HG03045 (cell line): ENCODE data around the gene AKR7A3.
"Not testable (repeated sequence)": the region's sequence is repeated elsewhere in the genome, so short reads cannot be mapped to it uniquely, and the experiment has no call there.

Experiments used
- ATAC-seq: cut with Tn5 transposase; IDR thresholded peaks from one replicate; pipeline ENCODE4 v1.9.1; 2021; ENCODE audit warnings: mild to moderate bottlenecking, moderate library complexity; ENCODE audit not compliant: unreplicated experiment

Gene AKR7A3

GRCh38 chr1:19288324-19289241 lies at the start of gene AKR7A3:
Gene AKR7A3, minus strand, starts transcription at chr1:19288770. Its CDS starts 61 bp downstream, at chr1:19288709.
- not testable (repeated sequence) for ATAC-seq

DNA sequence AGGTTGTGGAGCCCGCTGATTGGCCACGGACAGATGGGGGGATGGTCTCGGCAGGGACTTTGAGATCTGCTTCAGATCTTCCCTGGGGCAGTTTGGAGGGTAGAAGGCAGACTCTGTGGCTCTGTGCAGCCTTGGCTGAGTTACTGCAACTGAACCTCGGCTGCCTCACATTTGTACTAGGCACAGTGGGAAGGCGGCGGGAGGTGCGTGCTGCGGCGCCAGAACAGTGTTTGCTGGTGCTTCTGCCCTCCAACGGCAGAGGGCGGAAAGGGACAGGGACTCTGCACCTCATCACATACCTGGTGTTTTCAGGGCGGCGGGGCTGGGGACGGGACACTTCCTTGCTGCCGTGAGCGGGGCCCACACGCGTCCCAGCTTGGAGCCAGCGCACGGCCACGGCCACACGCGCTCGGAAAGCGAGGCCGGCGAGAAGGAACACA lies 49.8 kb upstream of the AKR7A3 start:
- ATAC-seq, result no peak

- no peak for ATAC-seq
These were observed 48.7 kb upstream of the AKR7A3 start for GRCh38 chr1:19337289-19337688.

DNA sequence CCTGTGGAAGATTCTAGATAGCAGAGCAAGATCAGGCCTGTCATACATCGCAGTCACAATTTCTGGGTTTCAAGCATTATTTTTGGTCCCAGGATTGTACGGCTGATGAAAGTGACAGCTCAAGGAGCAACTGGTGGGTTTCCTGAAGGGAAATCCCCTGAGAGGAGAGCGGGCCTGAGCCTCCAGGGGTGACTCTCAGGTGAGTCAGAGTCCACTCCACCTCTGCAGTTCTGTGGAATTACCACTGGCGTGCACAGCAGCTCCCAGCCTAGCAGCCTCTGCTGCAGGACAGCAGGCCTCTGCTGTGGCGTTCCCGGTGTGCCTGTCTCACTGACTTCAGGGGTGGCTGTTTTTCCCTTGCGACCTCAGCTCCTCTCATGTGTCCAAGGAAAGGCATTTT lies 48.0 kb upstream of the AKR7A3 start:
- no peak for ATAC-seq

DNA sequence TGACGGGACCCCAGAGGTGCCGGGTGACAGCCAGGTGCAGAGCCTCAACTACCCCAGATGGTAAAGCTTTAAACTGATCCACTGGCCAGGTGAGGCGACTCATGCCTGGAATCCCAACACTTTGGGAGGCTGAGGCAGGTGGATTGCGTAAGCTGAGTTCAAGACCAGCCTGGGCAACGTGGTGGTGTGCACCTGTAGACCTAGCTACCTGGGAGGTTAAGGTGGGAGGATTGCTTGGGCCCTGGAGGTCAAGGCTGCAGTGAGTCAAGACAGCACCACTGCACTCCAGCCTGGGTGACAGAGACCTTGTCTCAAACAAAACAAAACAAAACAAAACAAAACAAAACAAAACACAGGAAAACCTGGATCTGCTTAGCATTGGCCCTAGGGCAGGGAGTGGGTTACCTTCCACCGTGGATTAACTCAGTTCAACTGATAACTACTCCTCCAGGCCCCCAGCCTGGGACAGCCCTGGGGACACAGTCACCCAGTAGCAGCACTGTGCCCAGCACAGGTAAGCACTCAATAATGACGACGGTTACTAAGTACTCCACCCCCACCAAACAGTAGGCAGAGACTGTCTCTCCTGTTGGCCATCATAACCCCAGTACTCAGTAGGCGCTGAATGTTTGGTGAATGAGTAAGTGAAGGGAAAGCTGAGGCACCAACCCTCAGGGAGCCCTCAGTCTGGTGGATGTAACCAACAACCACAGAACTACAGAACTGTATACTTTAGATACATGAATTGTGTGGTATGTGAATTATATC lies 45.2 kb upstream of the AKR7A3 start:
- ATAC-seq, result no peak

DNA sequence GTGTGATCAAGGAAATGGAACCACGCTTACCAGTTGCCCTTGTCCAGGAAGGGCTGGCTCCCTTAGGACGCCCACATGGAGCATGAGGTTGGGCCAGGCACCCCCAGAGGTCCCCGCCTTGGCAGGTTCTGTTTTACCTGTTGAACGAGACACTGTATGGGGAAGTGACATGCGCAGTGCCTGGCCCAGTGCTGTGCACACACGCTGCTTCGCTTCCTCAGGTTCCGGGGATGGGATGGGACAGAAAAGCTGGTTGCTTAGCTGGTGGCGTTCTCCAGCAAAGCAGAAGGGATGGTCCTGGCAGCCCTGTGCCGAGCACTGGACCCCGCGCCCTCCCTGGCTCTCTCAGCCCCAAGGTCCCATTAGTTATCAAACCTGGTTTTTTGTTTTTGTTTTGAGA lies 44.3 kb upstream of the AKR7A3 start:
- ATAC-seq, result no peak

DNA sequence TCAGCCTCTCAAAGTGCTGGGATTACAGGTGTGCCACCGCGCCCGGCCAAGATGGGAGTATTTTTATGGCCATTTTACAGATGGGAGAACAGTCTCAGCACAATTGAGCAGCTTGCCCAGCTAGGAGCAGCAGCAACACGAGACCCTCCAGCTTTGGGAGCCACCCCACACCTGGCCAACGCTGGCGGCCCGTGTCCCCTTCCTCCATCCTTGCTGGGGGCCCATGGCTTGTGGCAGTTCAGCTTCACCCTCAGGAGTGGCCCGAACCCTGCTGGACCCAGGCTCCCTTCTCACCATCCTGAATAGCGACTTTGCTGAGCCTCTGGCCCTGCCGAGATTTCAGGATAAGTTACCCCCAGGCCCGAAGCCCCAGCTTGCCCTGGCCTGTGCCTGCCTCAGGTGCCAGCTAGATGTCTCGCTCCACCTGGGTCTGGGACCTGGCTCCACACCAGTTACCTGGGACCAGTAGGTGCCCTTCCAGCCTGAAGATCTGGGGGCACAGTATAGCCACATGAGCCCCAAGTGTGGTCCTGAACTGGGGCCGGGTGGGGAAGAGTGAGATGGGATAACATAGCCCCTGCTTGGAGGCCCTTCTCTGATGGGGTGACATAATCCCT lies 42.8 kb upstream of the AKR7A3 start:
- ATAC-seq, result no peak

GRCh38 chr1:19330449-19331135 lies 42.0 kb upstream of the AKR7A3 start:
- no peak for ATAC-seq

DNA sequence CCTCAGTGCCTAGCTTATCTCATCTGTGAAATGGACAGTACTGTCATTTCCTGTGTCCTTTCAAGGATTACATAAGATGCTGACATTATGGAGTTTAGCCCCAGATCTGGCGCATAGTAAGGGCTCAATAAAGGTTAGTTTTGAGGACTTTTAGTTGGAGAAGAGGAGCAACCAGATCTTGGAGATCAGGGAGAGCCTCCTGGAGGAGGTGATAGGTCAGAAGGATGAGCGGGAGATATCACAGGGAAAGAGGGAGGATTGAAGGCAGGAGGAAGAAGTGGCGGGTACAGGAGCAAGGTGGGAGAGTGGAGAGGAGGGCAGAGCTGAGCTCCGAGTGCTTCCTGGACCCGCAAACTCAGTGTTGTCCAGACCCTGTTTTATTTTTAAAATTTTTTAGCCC lies 41.0 kb upstream of the AKR7A3 start:
- no peak for ATAC-seq

GRCh38 chr1:19329188-19329587 lies 40.6 kb upstream of the AKR7A3 start:
- no peak for ATAC-seq

DNA sequence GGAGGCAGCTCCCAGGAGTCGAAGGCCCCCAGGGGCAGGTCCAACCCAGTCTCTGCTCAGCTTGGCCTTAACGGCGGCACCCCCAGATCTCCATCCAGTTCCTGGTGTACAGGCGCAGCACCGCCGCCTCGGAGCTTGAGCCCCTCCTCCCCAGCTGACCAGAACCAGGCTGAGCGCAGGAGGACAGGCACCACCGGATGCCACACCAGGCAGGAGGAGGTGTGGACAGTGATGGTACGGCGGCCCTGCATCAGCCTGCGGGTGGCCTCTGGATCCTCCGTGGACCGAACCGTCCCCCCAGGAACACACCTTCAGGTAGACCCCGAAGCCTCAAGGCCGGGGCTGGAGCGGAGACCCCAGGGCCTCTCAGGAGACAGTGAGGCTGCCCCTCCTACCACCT lies 39.9 kb upstream of the AKR7A3 start:
- no peak for ATAC-seq

- no peak for ATAC-seq
These were observed 39.2 kb upstream of the AKR7A3 start for GRCh38 chr1:19327736-19328135.

DNA sequence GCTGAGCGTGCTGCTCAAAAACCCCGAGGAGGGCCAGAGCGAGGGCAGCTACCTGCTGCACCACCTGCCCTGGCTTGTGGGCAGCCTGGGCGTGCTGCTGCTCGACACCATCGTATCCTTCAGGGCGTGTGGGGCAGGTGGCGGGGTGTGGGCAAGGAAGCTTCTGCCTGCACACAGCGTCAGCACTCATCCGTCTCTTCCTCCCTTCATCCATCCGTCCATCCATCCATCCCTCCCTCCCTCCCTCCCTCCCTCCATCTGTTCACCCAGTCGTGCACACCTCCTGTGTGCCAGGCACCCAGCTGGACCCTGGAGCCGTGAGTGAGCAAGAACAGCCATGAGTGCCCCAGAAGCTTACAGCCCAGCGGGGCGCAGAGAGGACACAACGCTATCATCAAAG lies 38.7 kb upstream of the AKR7A3 start:
- no peak for ATAC-seq

- ATAC-seq, result no peak
These were observed 38.1 kb upstream of the AKR7A3 start for GRCh38 chr1:19326748-19327065.

DNA sequence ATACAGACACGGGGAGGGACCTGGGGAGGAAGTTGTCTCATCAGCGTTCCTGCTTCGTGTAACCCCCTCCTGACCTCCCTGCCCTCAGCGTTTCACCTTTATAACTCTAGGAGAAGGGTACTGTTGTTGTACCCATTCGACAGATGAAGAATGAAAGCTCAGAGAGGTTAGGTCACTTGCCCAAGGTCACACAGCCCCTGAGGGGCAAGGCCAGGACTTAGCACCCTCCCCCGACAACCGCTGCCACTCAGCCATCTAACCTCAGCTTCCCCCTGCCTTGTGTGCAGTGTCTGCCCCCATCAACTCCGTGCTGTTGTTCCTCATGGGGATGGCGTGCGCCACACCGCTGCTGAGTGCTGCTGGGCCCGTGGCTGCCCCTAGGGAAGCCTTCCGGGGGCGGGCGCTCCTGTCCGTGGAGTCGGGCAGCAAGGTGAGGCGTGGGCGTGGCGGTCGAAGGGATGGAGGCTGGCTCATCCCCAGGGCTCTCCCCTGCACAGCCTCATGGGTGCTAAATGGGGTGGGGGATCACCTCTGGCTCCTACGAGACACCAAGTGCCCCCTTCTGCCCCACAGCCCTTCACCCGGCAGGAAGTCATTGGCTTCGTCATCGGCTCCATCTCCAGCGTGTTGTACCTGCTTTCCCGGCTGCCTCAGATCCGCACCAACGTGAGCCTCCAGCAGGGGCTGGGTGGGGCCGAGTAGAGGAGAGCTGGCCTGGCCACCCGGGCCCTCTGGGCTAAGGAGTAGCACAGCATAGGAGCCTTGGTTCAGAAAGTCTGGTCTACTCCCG lies 37.6 kb upstream of the AKR7A3 start:
- no peak for ATAC-seq

- ATAC-seq, result no peak
These were observed 36.9 kb upstream of the AKR7A3 start for GRCh38 chr1:19325368-19325957.

- ATAC-seq, result no peak
These were observed 36.1 kb upstream of the AKR7A3 start for GRCh38 chr1:19324665-19324990.

DNA sequence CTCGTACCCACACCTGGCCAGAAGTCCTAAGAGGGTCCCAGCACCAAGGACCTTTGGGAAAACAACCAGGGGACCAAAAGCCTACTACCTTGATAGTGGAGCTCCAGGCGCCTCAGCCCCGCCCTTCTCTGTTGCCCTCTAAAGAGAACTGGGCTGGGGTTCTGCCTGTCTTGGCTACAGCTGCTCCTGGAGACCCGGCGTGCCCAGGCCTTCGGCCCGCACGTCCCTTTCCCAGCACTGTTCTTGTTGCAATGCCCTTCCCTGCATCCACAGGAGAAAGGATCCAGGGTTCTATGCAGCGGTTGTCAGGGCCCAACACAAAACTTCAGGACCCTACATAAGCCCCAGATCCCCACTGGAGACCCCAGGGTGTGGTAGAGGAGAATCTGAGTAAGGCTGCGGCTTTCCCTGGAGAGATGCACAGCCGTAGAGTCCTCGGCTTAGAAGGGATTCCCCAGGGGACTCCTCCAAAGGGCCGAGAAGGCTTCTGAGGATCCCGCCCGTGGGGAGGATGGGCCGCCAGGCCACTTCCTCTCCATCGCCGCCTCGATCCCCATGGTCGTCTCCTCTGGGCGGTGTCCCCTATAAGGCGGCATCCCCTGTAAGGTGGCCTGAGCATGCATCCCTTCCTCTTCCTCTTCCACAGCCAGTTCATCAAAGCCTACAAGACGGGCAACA lies 35.6 kb upstream of the AKR7A3 start:
- no peak for ATAC-seq

GRCh38 chr1:19322481-19322880 lies 33.9 kb upstream of the AKR7A3 start:
- no peak for ATAC-seq

DNA sequence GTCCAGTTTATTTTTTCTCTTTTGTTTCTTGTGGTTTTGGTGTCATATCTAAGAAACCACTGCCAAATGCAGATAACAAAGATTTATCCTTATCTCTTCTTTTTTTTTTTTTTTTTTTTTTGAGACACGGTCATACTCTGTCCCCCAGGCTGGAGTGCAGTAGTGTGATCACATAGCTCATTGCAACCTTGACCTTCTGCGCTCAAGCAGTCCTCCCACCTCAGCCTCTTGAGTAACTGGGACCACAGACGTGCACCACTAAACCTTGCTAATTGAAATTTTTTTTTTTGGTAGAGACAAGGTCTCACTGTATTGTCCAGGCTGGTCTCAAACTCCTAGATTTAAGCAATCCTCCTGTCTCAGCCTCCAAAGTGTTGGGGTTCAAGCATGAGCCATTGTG lies 32.5 kb upstream of the AKR7A3 start:
- no peak for ATAC-seq
